Cerebellar cortex (tissue), 1 donor: Measurements from ENCODE around the gene CYP2D6.
"Not testable (repeated sequence)": the region's sequence is repeated elsewhere in the genome, so short reads cannot be mapped to it uniquely, and the experiment has no call there.

Experiments
- DNase-seq: peaks from one replicate; pipeline ENCODE4 v3.0.0-alpha.2; 2015; ENCODE audit warnings: low spot score

Gene CYP2D6

DNA sequence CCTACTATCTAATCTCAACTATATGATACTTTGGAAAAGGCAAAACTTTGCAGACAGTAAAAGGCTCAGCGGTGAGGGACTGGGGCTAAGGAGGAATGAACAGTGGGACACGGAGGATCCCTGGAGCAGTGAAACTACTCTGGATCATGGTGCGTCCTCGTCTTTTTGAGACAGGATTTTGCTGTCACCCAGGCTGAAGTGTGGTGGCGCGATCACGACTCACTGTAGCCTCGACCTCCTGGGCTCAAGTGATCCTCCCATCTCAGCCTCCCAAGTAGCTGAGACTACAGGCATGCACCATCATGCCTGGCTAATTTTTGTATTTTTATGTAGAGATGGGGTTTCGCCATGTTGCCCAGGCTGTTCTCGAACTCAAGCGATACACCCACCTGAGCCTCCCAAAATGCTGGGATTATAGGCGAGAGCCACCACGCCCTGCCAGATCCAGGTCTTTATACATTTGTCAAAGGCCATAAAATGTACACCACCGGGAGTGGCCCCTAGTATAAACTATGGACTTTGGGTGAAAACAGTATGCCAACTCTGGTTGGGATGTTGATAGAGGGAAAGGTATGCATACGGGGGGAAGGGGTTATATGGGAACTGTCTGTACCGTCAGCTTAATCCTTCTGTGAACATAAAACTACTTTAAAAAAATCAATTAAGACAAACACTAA, 28.0 kb upstream of the CYP2D6 start:
- DNase-seq: no peak

DNA sequence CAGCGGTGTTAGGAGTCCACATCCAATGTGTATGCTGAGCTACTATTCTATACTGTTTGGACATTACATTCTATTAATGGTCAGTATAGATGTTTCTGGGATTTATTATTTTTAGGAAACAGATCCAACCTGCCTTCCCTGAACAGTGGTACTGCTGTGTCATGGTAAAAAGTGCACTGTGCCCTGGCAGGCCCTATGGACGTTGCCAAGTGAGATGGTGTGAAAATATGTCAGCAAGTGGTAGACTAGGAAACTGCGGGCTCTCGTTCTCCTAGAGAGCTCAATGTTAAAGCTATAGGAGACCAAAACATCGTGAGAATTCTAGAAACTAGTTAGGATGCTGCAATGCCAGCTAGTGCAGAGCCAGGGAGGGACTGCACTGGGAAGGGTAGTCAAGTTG, 26.0 kb upstream of the CYP2D6 start:
- DNase-seq: no peak

DNA sequence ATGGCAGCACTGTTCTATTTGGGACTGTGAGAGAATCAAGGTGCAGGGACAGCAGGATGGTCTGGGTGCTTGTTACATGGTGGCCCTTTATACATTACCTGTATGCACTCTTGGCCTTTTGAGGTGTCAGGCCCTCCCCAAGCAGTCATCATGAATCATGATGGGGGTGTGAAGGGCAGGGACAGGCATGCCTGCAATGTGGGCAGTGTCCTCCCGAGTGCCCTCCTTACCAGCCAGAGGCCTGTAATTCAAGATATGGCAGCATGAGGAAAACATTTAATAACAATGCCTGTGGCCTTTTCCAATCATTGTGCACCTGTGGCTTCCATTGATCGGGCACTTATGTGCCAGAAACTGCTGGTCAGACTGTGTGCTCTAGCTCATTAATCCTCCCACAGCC, 25.5 kb upstream of the CYP2D6 start:
- DNase-seq: no peak

DNA sequence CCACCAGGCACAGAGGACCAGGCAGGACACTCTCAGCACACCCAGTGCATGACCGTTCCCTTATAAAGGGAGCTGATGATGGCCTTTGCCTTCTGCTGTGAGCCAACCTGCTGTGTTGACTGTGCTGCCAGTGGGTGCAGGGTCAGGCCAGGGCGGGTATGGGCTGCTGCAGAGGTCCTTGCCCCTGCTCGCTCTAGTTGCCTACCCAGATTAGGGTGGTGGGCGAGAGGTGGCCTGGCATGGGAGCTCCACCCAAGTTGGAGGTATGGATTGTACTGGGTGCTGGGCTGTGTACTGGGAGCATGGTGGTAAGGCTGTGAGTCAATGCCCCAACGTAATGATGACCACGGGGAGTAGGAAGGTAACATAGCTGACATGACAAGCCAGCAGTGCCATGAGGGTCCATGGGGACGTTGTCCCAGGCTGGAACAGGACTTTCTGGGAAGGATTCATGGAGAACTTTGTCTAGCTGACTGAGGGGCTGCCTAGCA, 24.5 kb upstream of the CYP2D6 start:
- DNase-seq: no peak

DNA sequence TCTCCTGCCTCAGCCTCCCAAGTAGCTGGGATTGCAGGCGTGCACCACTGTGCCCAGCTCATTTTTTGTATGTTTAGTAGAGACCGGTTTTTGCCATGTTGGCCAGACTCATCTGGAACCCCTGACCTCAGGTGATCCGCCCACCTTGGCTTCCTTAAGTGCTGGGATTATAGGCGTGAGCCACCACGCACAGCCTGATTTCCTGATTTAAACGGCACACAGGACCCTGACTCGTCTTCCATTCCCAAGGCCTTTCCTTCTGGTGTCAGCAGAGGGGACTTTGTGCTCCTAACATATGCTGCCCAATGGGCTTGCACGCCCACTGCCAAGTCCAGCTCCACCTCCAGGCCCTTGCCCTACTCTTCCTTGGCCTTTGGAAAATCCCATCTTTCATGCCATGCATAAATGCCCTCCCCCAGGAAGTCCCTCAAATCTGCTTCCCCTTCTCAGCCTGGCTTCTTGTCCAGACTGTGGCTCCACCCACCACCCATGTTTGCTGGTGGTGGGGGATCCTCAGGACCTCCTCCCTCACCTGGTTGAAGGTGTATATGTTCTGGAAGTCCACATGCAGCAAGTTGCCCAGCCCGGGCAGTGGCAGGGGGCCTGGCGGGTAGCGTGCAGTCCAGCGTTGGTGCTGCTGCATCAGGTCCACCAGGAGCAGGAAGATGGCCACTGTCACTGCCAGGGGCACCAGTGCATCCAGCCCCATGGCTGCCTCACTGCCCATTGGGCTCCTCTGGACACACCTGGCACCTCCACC, 23.9 kb upstream of the CYP2D6 start:
- no peak for DNase-seq

DNA sequence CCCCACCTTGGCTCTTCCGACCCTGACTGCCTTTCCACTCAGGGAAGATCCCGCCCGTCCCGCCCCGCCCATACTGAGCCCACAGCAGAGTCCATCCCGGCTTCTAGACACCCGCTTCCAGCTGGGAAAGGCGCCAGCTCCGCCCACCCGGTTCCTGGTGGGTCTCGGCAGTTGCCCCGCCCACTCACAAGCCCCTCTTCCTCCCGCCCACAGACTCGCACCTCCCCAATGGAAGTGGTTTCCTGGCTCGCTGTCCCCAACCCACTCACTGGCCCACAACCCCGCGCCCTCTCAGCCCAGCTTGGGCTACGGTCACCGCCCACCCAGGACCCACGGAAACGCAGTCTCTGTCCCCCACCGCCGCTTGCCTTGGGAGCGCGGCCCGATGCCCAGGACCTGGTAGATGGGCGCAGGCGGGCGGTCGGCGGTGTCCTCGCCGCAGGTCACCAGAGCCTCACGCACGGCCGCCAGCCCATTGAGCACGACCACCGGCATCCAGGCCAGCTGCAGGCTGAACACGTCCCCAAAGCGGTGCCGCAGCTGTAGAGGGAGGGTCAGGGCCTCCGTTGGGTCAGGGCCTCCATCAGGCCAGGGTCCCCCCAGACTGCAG, 22.2 kb upstream of the CYP2D6 start:
- DNase-seq: no peak

DNA sequence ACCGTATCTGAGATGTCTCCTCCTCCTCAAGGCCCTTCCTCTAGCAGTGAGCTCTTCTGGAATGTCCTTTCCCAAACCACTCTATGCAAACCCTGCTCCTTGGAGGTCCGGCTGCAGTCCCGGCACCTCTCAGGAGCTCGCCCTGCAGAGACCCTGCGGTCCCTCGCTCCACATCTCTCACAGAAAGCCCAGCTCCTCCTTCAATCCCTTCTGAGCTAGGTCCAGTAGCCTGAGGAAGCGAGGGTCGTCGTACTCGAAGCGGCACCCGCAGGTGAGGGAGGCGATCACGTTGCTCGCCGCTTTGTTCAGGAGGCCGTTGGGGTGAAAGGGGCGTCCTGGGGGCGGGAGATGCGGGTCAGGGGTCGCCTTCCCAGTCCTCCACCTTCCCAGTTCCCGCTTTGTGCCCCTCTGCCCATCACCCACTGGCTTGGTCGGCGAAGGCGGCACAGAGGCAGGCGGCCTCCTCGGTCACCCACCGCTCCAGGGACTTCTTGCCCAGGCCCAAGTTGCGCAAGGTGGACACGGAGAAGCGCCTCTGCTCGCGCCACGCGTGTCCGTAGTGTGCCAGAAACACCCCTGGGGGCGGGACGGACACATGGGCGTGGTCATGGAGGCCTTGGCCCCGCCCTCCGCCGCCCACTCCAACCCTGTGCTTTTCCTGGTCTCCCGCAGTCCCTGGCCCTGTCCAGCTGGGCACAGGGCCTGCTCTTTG, 21.5 kb upstream of the CYP2D6 start:
- no peak for DNase-seq

DNA sequence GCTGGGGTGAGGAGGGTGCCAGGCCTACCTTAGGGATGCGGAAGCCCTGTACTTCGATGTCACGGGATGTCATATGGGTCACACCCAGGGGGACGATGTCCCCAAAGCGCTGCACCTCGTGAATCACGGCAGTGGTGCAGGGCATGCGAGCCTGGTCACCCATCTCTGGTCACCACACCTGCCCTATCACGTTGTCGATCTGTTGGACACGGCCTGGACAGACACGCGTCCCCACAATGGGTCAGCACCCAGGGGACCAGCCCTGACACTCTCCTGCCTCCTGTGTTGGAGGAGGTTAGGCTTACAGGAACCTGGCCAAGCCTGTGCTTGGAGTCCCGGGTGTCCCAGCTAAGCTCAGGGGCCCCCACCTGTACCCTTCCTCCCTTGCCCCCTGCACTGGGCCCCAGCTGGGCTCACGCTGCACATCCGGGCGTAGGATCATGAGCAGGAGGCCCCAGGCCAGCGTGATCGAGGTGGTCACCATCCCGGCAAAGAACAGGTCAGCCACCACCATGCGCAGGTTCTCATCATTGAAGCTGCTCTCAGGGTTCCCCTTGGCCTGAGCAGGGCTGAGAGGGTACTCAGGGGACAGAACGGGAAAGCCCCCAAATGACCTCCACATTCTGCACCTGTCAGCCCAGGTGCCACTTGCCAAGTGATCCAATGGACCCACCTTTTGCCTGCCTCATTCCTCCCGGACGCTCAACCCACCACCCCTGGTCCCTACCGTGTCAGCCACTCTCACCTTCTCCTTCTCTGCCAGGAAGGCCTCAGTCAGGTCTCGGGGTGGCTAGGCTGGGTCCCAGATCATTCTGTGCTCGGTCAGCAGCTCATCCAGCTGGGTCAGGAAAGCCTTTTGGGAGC, 20.3 kb upstream of the CYP2D6 start:
- no peak for DNase-seq

DNA sequence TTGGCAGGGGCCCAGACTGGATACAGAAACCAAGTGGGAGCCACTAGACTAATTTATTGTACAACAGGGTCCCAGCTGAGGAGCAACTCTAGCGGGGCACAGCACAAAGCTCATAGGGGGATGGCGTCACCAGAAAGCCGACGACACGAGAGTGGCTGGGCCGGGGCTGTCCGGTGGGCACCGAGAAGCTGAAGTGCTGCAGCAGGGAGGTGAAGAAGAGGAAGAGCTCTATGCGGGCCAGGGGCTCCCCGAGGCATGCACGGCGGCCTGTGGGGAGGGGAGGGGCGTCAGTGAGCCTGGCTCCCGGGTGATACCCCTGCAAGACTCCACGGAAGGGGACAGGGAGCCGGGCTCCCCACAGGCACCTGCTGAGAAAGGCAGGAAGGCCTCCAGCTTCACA, 19.2 kb upstream of the CYP2D6 start:
- DNase-seq: not testable (repeated sequence)

DNA sequence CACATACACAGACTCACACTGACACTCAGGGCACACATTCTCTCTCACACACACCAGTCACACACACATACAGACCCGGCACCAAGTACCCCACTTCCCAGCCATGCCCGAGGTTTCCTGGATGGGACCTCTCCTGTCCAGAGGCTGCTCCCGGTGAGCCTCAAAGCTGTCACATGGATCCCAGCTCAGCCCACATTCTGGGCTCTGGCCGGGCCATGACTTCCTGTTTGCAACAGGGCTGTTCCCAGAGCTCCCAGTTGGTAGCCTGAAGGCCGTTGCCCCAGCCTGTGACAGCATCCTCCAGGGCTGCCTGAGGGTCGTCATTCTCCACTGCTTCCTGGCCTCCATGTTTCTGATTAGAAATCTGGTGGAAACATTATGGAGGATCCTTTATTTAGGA, 14.6 kb upstream of the CYP2D6 start:
- no peak for DNase-seq

DNA sequence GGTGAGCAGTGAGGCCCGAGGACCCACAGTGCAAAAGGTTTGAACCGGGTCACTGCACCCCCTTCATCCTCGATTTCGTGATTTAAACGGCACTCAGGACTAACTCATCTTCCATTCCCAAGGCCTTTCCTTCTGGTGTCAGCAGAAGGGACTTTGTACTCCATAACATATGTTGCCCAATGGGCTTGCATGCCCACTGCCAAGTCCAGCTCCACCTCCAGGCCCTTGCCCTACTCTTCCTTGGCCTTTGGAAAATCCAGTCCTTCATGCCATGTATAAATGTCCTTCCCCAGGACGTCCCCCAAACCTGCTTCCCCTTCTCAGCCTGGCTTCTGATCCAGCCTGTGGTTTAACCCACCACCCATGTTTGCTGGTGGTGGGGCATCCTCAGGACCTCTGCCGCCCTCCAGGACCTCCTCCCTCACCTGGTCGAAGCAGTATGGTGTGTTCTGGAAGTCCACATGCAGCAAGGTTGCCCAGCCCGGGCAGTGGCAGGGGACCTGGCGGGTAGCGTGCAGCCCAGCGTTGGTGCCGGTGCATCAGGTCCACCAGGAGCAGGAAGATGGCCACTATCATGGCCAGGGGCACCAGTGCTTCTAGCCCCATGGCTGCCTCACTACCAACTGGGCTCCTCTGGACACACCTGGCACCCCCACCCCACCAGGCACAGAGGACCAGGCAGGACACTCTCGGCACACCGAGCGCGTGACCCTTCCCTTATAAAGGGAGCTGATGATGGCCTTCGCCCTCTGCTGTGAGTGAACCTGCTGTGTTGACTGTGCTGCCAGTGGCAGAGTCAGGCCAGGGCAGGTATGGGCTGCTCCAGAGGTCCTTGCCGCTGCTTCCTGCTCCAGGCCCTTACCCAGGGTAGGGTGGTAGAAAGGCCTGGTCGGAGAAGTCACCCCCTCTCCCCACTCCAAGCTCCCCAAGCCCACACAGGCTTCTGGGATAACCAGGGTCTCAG, 13.5 kb upstream of the CYP2D6 start:
- DNase-seq: not testable (repeated sequence)

DNA sequence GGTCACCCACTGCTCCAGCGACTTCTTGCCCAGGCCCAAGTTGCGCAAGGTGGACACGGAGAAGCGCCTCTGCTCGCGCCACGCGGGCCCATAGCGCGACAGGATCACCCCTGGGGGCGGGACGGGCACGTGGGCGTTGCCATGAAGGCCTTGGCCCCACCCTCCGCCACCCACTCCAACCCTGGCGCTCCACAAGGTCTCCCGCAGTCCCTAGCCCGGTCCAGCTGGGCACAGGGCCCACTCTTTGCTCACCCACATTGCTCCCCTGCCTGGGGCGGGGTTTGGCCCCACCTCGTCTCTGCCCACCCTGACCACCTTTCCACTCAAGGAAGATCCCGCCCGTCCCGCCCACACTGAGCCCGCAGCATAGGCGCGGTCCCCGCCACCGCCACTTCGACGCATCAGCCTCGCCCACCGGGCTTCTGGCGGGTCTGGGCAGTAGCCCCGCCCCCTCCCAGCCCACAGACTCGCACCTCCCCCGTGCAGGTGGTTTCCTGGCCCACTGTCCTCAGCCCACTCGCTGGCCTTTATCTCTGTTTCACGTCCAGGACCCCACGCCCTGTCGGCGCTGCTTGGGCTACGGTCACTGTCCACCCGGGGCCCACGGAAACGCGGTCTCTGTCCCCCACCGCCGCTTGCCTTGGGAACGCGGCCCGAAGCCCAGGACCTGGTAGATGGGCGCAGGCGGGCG, 12.3 kb upstream of the CYP2D6 start:
- no peak for DNase-seq

DNA sequence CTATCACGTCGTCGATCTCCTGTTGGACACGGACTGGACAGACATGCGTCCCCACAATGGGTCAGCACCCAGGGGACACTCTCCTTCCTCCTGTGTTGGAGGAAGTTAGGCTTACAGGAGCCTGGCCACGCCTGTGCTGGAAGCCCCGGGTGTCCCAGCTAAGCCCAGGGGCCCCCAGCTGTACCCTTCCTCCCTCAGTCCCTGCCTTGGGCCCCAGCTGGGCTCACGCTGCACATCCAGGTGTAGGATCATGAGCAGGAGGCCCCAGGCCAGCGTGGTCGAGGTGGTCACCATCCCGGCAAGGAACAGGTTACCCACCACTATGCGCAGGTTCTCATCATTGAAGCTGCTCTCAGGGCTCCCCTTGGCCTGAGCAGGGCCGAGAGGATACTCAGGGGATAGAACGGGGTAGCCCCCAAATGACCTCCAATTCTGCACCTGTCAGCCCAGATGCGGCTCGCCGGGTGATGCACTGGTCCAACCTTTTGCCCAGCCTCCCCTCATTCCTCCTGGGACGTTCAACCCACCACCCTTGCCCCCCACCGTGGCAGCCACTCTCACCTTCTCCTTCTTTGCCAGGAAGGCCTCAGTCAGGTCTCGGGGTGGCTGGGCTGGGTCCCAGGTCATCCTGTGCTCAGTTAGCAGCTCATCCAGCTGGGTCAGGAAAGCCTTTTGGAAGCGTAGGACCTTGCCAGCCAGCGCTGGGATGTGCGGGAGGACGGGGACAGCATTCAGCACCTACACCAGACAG, 10.9 kb upstream of the CYP2D6 start:
- DNase-seq: not testable (repeated sequence)

DNA sequence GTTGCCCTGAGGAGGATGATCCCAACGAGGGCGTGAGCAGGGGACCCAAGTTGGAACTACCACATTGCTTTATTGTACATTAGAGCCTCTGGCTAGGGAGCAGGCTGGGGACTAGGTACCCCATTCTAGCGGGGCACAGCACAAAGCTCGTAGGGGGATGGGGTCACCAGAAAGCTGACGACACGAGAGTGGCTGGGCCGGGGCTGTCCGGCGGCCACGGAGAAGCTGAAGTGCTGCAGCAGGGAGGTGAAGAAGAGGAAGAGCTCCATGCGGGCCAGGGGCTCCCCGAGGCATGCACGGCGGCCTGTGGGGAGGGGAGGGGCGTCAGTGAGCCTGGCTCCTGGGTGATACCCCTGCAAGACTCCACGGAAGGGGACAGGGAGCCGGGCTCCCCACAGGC, 9.5 kb upstream of the CYP2D6 start:
- not testable (repeated sequence) for DNase-seq

DNA sequence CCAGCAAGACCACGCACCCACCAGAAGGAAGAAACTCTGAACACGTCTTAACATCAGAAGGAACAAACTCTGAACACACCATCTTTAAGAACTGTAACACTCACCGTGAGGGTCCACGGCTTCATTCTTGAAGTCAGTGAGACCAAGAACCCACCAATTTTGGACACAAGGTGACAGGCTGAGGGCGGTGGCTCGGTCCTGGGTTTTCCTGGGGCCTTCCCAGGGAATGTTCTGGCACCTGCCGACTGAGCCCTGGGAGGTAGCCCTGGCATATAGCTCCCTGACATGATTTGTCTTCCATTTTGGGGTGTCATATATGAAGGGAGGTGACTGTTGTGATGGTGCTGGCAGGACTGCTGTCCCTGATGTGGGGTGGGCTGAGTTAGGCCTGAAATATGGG, 8.9 kb upstream of the CYP2D6 start:
- DNase-seq: not testable (repeated sequence)

DNA sequence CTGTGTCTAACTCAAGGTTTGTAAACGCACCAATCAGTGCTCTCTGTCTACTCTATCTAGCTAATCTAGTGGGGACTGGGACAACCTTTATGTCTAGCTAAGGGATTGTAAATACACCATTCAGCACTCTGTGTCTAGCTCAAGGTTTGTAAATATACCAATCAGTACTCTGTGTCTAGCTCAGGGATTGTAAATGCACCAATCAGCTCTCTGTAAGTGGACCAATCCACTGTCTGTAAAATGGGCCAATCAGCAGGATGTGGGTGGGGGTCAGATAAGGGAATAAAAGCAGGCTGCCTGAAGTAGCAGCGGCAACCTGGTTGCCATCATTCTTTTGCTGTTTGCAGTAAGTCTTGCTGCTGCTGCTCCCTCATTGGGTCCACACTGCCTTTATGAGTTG, 8.4 kb upstream of the CYP2D6 start:
- no peak for DNase-seq

DNA sequence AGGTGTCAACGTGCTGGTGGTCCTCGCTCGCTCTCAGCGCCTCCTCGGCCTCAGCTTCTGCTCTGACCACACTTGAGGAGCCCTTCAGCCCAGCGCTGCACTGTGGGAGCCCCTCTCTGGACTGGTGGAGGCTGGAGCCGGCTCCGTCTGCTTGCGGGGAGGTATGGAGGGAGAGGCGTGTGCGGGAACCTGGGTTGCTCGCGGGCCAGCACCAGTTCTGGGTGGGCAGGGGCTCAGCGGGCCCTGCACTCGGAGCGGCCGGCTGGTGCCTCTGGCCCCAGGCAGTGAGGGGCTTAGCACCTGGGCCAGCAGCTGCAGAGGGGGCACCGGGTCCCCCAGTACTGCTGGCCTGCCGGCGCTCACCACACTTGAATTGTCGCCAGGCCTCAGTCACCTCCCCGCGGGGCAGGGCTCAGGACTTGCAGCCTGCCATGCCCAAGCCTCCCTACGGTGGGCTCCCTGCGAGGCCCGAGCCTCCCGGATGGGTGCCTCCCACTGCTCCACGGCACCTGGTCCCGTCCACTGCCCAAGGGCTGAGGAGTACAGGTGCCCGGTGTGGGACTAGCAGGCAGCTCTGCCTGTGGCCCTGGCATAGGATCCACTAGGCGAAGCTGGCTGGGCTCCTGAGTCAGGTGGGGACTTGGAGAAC, 7.6 kb upstream of the CYP2D6 start:
- no peak for DNase-seq

DNA sequence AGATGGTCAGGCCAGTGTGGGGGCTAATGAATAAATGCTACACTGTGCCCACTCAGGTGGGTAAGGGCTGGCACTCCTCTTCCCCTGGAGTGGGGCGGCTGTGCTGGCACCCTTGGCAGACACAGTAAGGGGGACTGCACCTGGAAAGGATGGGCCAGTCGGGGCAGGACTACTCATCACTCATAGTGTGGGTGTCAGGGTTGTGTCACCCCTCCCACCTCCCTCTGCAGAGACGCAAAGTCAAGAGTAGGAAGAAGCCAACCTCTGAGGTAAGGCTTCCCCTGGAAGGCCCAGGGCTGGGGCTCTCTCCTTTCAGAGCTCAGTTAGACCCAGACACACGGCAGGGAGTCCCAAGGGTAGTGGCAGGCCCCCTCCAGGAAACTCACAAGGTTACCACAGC, 5.1 kb upstream of the CYP2D6 start:
- not testable (repeated sequence) for DNase-seq
